Left lung (tissue), 10 donors: ENCODE measurements around the gene ALDH6A1. TPM values are rescaled to one million over a fixed set of nuclear protein-coding genes. Genes with fewer than 3 reads are reported as not detected.
A peak's percentile ranks its signal among the peaks of the same experiment; 100 is the strongest.

Experiments
- ATAC-seq: fragments of 200-7000 bp; cut with Tn5 transposase; one replicate; pipeline ENCODE4 v1.9.1; 2020; ENCODE audit warnings: moderate library complexity
- DNase-seq, 4 donors: peaks; one replicate each; pipeline ENCODE4 v3.0.0-alpha.2; 2013 to 2020
- H3K27ac ChIP-seq, 2 donors: fragments of 200-600 bp; sonication (generic) in 1 of 2; one replicate each; pipeline versions ENCODE4 v1.5.0 to v1.8.0; 2020 to 2021
- H3K27me3 ChIP-seq, 2 donors: fragments of 200-600 bp; sonication (generic) in 1 of 2; one replicate each; pipeline versions ENCODE4 v1.5.0 to v1.8.0; 2020 to 2021
- H3K36me3 ChIP-seq, 2 donors: fragments of 200-600 bp; sonication (generic) in 1 of 2; one replicate each; pipeline versions ENCODE4 v1.5.0 to v1.8.0; 2020 to 2021
- H3K4me1 ChIP-seq, 2 donors: fragments of 200-600 bp; one replicate each; pipeline ENCODE4 v1.8.0; 2021
- H3K4me3 ChIP-seq, 2 donors: fragments of 200-600 bp; sonication (generic) in 1 of 2; one replicate each; pipeline versions ENCODE4 v1.5.0 to v1.8.0; 2020 to 2021; ENCODE audit warnings: mild to moderate bottlenecking in 1 of 2
- H3K9me3 ChIP-seq, 2 donors: fragments of 200-600 bp; sonication (generic) in 1 of 2; one replicate each; pipeline versions ENCODE4 v1.5.0 to v1.8.0; 2020 to 2021
- CTCF ChIP-seq, 2 donors: fragments of 200-600 bp; sonication (generic) in 1 of 2; IDR thresholded peaks; one replicate each; pipeline versions ENCODE4 v1.5.0 to v1.8.0; 2021; ENCODE audit warnings: antibody characterized with exemption in 2 of 2
- intact Hi-C, 2 donors: fragments of 100-400 bp; cut with DNase I; formaldehyde crosslinking; loops; one replicate each; pipeline versions ENCODE4 v1.11.2 to v1.14.2; 2022
- polyA plus RNA-seq, 6 donors: library from polyadenylated mRNA; unstranded; fragments of 120-200 nt; gene quantifications; one replicate each; pipeline ENCODE4 v1.2.1, GENCODE V29; 2013; ENCODE audit not compliant: insufficient read length in 6 of 6
- total RNA-seq, 2 donors: library from RNA; stranded (reverse); fragmentation: NEBNext Ultra II Directional; extraction: Animal tissue kit (Norgen Biotek cat#: 25700); gene quantifications; one replicate each; pipeline ENCODE4 v1.2.1, GENCODE V29; 2021
- donor health status: DM: no; HTN: yes; CAD: no.
- donor health status: DM: no; HTN: no; CAD: no.

The ALDH6A1 gene
- total and polyA plus RNA-seq, 8 donors = 23.0 to 62.4 (median 29.0) TPM

GRCh38 chr14:74085047-74085637 is 889 bp upstream of the ALDH6A1 start:
- no peak for DNase-seq

GRCh38 chr14:74083784-74084276 is 423 bp downstream of the ALDH6A1 start:
- peak; percentile 30 for ATAC-seq
- H3K27me3 ChIP-seq = no peaks in the 10 kb centered on the region
- no peak for DNase-seq
- H3K9me3 ChIP-seq = no peaks in the 10 kb centered on the region
- H3K4me3 ChIP-seq = peak overlapping the region; percentile 47 to 87
- no peak for TF ChIP-seq CTCF (IDR thresholded peaks at IDR 0.05)
- H3K36me3 ChIP-seq = no peaks in the 10 kb centered on the region
- H3K4me1 ChIP-seq = peaks cover 5 to 37% of the 10 kb centered on the region in 2 donors
- peak overlapping the region; percentile 22 to 79 for H3K27ac ChIP-seq
- intact Hi-C loops = no loop called here

More at GRCh38 chr14:74085047-74085637, 889 bp upstream of the ALDH6A1 start:
- Histone ChIP-seq H3K9me3 (no peaks in the 10 kb centered on the region), H3K27ac (peak overlapping the region; percentile 61 to 79), H3K4me1 (peaks cover 5 to 37% of the 10 kb centered on the region in 2 donors), H3K27me3 (no peaks in the 10 kb centered on the region), H3K4me3 (peak overlapping the region; percentile 78 to 87), H3K36me3 (no peaks in the 10 kb centered on the region)
- intact Hi-C loops = no loop called here
- TF ChIP-seq CTCF (IDR thresholded peaks at IDR 0.05) = no peak
- peak; percentile 5 for ATAC-seq

GRCh38 chr14:74083161-74083560 is 1.1 kb downstream of the ALDH6A1 start:
- intact Hi-C loops = no loop called here
- ATAC-seq = no peak

GRCh38 chr14:74081491-74081890 is 2.8 kb downstream of the ALDH6A1 start:
- DNase-seq (no peak), ATAC-seq (no peak)
- no peaks in the 10 kb centered on the region for H3K9me3 ChIP-seq
- H3K4me1 ChIP-seq = peaks cover 5 to 35% of the 10 kb centered on the region in 2 donors
- TF ChIP-seq CTCF (IDR thresholded peaks at IDR 0.05) = no peak
- H3K4me3 ChIP-seq = no peak overlapping the region
- intact Hi-C loops = no loop called here
- no peaks in the 10 kb centered on the region for H3K36me3 ChIP-seq
- no peaks in the 10 kb centered on the region for H3K27me3 ChIP-seq
- no peak overlapping the region for H3K27ac ChIP-seq

More at GRCh38 chr14:74083161-74083560, 1.1 kb downstream of the ALDH6A1 start:
- Histone ChIP-seq H3K27me3 (no peaks in the 10 kb centered on the region), H3K36me3 (no peaks in the 10 kb centered on the region), H3K9me3 (no peaks in the 10 kb centered on the region), H3K4me3 (peak overlapping the region in 1 of 2 donors; percentile 87), H3K4me1 (peaks cover 5 to 37% of the 10 kb centered on the region in 2 donors), H3K27ac (no peak overlapping the region)
- TF ChIP-seq CTCF (IDR thresholded peaks at IDR 0.05) = no peak
- DNase-seq = no peak

- intact Hi-C loops = no loop called here
- peaks cover 5 to 30% of the 10 kb centered on the region in 2 donors for H3K4me1 ChIP-seq
- TF ChIP-seq CTCF (IDR thresholded peaks at IDR 0.05) = no peak
- no peak for ATAC-seq
- H3K36me3 ChIP-seq = no peaks in the 10 kb centered on the region
- H3K9me3 ChIP-seq = no peaks in the 10 kb centered on the region
- DNase-seq = no peak
- no peak overlapping the region for H3K27ac ChIP-seq
- no peak overlapping the region for H3K4me3 ChIP-seq
- H3K27me3 ChIP-seq = no peaks in the 10 kb centered on the region
These were observed 3.3 kb downstream of the ALDH6A1 start for GRCh38 chr14:74080820-74081460.
